HepG2 (cell line): ENCODE measurements around the gene NRL. TPM values are rescaled to one million over a fixed set of nuclear protein-coding genes. Genes with fewer than 3 reads are reported as not detected.

Experiments
- MAFK ChIP-seq, 2 experiments: IDR thresholded peaks in 1 of 2; conservative IDR thresholded peaks in 1 of 2; 2 replicates each; pipeline ENCODE4 v1.6.1; 2011; ENCODE audit warnings: improper control_type of control experiment in 2 of 2, low read length in 2 of 2
- NAIF1 ChIP-seq: sonication (generic); formaldehyde crosslinking; IDR thresholded peaks from 2 replicates; pipeline ENCODE4 v1.5.0; 2020; ENCODE audit warnings: mild to moderate bottlenecking, missing genetic modification reagents, borderline replicate concordance
- POLR2AphosphoS2 ChIP-seq: IDR thresholded peaks from 2 replicates; pipeline ENCODE4 v1.6.1; 2011; ENCODE audit warnings: low read depth, low read length, improper control_type of control experiment
- PRDM4 ChIP-seq: sonication (generic); formaldehyde crosslinking; IDR thresholded peaks from 2 replicates; pipeline ENCODE4 v1.9.0; 2021; ENCODE audit warnings: missing genetic modification reagents, borderline replicate concordance
- ZHX2 ChIP-seq, 2 experiments: sonication (generic) in 1 of 2; formaldehyde crosslinking in 1 of 2; IDR thresholded peaks; 2 replicates each; pipeline versions ENCODE4 v1.6.1 to v1.9.0; 2014 to 2022; ENCODE audit warnings: antibody characterized with exemption in 1 of 2, borderline replicate concordance in 1 of 2, inconsistent platforms in 1 of 2, low read depth in 1 of 2, missing genetic modification reagents in 1 of 2
- ZKSCAN5 ChIP-seq: sonication (generic); formaldehyde crosslinking; IDR thresholded peaks from 2 replicates; pipeline ENCODE4 v1.5.1; 2020; ENCODE audit warnings: mild to moderate bottlenecking, missing genetic modification reagents
- ZNF589 ChIP-seq: sonication (generic); formaldehyde crosslinking; conservative IDR thresholded peaks from 2 replicates; pipeline ENCODE4 v1.8.0; 2022; ENCODE audit warnings: mild to moderate bottlenecking, moderate library complexity, missing genetic modification reagents
- ZNF740 ChIP-seq: sonication (generic); formaldehyde crosslinking; IDR thresholded peaks from 2 replicates; pipeline ENCODE4 v1.4.0; 2020; ENCODE audit warnings: missing genetic modification reagents
- ZSCAN12 ChIP-seq: sonication (generic); formaldehyde crosslinking; IDR thresholded peaks from 2 replicates; pipeline ENCODE4 v1.9.0; 2021; ENCODE audit warnings: mild to moderate bottlenecking, missing genetic modification reagents
- polyA plus RNA-seq, 8 experiments: library from polyadenylated mRNA; depleted of rRNA in 3 of 8; stranded (reverse) in 7 of 8; unstranded in 1 of 8; fragments of >200 nt; fragmentation: Illumina TruSeq in 4 of 8; extraction: Trizol in 4 of 8; gene quantifications; 2 replicates each; pipeline versions ENCODE4 v1.2.1 to v1.2.3, GENCODE V29; 2011 to 2016; ENCODE audit warnings: low read depth in 4 of 8, missing spikeins in 1 of 8, mixed read lengths in 1 of 8; ENCODE audit not compliant: insufficient read depth in 1 of 8
- total RNA-seq, 5 experiments: library from RNA; depleted of rRNA; stranded (reverse); fragments of >200 nt; fragmentation: Illumina TruSeq; extraction: Trizol; gene quantifications; 2 replicates each; pipeline ENCODE4 v1.2.3, GENCODE V29; 2016; ENCODE audit warnings: low read depth in 1 of 5
- TF ChIP-seq, protein P1 (sequence below): sonication (generic); formaldehyde crosslinking; IDR thresholded peaks from 2 replicates; pipeline ENCODE4 v1.4.0; 2020; ENCODE audit warnings: mild to moderate bottlenecking, missing genetic modification reagents
- TF ChIP-seq, protein P2 (sequence below): sonication (generic); formaldehyde crosslinking; IDR thresholded peaks from 2 replicates; pipeline ENCODE4 v1.4.0; 2020; ENCODE audit warnings: missing genetic modification reagents

NRL gene
- total and polyA plus RNA-seq, 2 of the 13 experiments (the other 11 are each of a cell fraction or from before 2014, with no cell fraction given) = 2.5 to 4.7 TPM

GRCh38 chr14:24106672-24107271 is 8.0 kb downstream of the NRL start (continued):
- TF ChIP-seq, protein P1, sequence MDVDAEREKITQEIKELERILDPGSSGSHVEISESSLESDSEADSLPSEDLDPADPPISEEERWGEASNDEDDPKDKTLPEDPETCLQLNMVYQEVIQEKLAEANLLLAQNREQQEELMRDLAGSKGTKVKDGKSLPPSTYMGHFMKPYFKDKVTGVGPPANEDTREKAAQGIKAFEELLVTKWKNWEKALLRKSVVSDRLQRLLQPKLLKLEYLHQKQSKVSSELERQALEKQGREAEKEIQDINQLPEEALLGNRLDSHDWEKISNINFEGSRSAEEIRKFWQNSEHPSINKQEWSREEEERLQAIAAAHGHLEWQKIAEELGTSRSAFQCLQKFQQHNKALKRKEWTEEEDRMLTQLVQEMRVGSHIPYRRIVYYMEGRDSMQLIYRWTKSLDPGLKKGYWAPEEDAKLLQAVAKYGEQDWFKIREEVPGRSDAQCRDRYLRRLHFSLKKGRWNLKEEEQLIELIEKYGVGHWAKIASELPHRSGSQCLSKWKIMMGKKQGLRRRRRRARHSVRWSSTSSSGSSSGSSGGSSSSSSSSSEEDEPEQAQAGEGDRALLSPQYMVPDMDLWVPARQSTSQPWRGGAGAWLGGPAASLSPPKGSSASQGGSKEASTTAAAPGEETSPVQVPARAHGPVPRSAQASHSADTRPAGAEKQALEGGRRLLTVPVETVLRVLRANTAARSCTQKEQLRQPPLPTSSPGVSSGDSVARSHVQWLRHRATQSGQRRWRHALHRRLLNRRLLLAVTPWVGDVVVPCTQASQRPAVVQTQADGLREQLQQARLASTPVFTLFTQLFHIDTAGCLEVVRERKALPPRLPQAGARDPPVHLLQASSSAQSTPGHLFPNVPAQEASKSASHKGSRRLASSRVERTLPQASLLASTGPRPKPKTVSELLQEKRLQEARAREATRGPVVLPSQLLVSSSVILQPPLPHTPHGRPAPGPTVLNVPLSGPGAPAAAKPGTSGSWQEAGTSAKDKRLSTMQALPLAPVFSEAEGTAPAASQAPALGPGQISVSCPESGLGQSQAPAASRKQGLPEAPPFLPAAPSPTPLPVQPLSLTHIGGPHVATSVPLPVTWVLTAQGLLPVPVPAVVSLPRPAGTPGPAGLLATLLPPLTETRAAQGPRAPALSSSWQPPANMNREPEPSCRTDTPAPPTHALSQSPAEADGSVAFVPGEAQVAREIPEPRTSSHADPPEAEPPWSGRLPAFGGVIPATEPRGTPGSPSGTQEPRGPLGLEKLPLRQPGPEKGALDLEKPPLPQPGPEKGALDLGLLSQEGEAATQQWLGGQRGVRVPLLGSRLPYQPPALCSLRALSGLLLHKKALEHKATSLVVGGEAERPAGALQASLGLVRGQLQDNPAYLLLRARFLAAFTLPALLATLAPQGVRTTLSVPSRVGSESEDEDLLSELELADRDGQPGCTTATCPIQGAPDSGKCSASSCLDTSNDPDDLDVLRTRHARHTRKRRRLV (CRISPR knock-in tag) = no peak
- TF ChIP-seq, protein P2, sequence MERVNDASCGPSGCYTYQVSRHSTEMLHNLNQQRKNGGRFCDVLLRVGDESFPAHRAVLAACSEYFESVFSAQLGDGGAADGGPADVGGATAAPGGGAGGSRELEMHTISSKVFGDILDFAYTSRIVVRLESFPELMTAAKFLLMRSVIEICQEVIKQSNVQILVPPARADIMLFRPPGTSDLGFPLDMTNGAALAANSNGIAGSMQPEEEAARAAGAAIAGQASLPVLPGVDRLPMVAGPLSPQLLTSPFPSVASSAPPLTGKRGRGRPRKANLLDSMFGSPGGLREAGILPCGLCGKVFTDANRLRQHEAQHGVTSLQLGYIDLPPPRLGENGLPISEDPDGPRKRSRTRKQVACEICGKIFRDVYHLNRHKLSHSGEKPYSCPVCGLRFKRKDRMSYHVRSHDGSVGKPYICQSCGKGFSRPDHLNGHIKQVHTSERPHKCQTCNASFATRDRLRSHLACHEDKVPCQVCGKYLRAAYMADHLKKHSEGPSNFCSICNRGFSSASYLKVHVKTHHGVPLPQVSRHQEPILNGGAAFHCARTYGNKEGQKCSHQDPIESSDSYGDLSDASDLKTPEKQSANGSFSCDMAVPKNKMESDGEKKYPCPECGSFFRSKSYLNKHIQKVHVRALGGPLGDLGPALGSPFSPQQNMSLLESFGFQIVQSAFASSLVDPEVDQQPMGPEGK (CRISPR knock-in tag) = no peak
- TF ChIP-seq PRDM4 (CRISPR knock-in tag) (no peak), POLR2AphosphoS2 (no peak), ZKSCAN5 (CRISPR knock-in tag) (no peak), ZNF740 (CRISPR knock-in tag) (no peak), NAIF1 (no peak), ZHX2 (IDR thresholded peaks at IDR 0.05; ENCODE audit: low read depth) (no peak), ZHX2 (CRISPR knock-in tag; IDR thresholded peaks at IDR 0.05; ENCODE audit: borderline replicate concordance) (no peak), MAFK (conservative IDR thresholded peaks at IDR 0.05 in 1 of 2, IDR thresholded peaks at IDR 0.05 in 1 of 2; ENCODE audit: low read length in 2 of 2) (peak; percentile 97 to 98), ZNF589 (no peak), ZSCAN12 (CRISPR knock-in tag) (no peak)
